K562 (cell line): ENCODE data around the gene MPZL3. TPM values are rescaled to one million over a fixed set of nuclear protein-coding genes. Genes with fewer than 3 reads are reported as not detected.

ENCODE experiments used
- ATAC-seq: fragments of 200-7000 bp; cut with Tn5 transposase; 3 replicates; pipeline ENCODE4 v1.9.1; 2020; ENCODE audit warnings: moderate library complexity
- BruUV-seq: library from RNA; stranded (reverse); fragments of 400-500 nt; replicated peaks from 2 replicates; lab custom pipeline; 2021; lab: Mats Ljungman, UMichigan
- CTCF ChIA-PET: fragments of 300-600 bp; formaldehyde crosslinking; extraction: SDS; loops from one replicate; lab custom pipeline; 2021; ENCODE audit warnings: low intra/inter-chr PET ratio; lab: Yijun Ruan, JAX
- POLR2A ChIA-PET: fragments of 300-600, 350-650 bp; sonication (Branson Sonifier 250); formaldehyde crosslinking; extraction: SDS; loops from one replicate; lab custom pipeline; 2021; ENCODE audit warnings: antibody characterized with exemption, inconsistent platforms; lab: Yijun Ruan, JAX
- DNase-seq, 4 experiments: peaks; one replicate each; pipeline versions ENCODE4 v3.0.0 to v3.0.0-alpha.2; 2011 to 2018; ENCODE audit warnings: low spot score in 3 of 4, mixed read lengths in 3 of 4; ENCODE audit errors: extremely low read depth in 1 of 4
- FAIRE-seq: peaks from 2 replicates; lab custom pipeline; 2011; peaks lifted over from hg19 to GRCh38; lab: Jason Lieb, UNC
- H2AFZ ChIP-seq: 2 replicates; pipeline ENCODE4 v1.6.0; 2011; ENCODE audit warnings: low read depth, low read length, control low read depth, inconsistent platforms
- H3K27ac ChIP-seq: fragments of 200-600 bp; 3 replicates; pipeline ENCODE4 v1.8.0; 2011; ENCODE audit warnings: low read depth, mild to moderate bottlenecking, control low read depth, inconsistent platforms, low read length, moderate library complexity, mixed read lengths; ENCODE audit errors: extremely low read depth
- H3K27me3 ChIP-seq, 2 experiments: fragments of 300-600 bp in 1 of 2; 2 replicates in 1 of 2; 3 replicates in 1 of 2; pipeline versions ENCODE4 v1.6.0 to v1.8.0; 2011; ENCODE audit warnings: inconsistent platforms in 2 of 2, low read length in 2 of 2, mild to moderate bottlenecking in 1 of 2, mixed read lengths in 1 of 2, moderate library complexity in 1 of 2; ENCODE audit not compliant: control insufficient read depth in 2 of 2, insufficient read depth in 2 of 2
- H3K36me3 ChIP-seq: fragments of 300-600 bp; 3 replicates; pipeline ENCODE4 v1.8.0; 2011; ENCODE audit warnings: mild to moderate bottlenecking, low read length, inconsistent platforms; ENCODE audit not compliant: control insufficient read depth, insufficient read depth
- H3K4me1 ChIP-seq, 2 experiments: fragments of 200-600 bp in 1 of 2; replicated peaks in 1 of 2; 2 replicates in 1 of 2; 3 replicates in 1 of 2; pipeline versions ENCODE4 v1.5.1 to v1.8.0; 2011; ENCODE audit warnings: inconsistent platforms in 2 of 2, low read length in 2 of 2, mild to moderate bottlenecking in 1 of 2, mixed read lengths in 1 of 2, moderate library complexity in 1 of 2; ENCODE audit not compliant: control insufficient read depth in 2 of 2, insufficient read depth in 2 of 2
- H3K4me2 ChIP-seq: 2 replicates; pipeline ENCODE4 v1.6.1; 2011; ENCODE audit warnings: low read length, control low read depth, inconsistent platforms, mixed read lengths; ENCODE audit not compliant: insufficient read depth
- H3K4me3 ChIP-seq: fragments of 200-600 bp; sonication (generic), shearing (Covaris generic); 2 replicates; pipeline ENCODE4 v1.5.1; 2016; ENCODE audit warnings: control low read depth, inconsistent platforms
- H3K79me2 ChIP-seq: fragments of 200-600 bp; 3 replicates; pipeline ENCODE4 v1.8.0; 2011; ENCODE audit warnings: low read length, inconsistent platforms; ENCODE audit not compliant: control insufficient read depth, insufficient read depth
- H3K9ac ChIP-seq, 2 experiments: 2 replicates each; pipeline versions ENCODE4 v1.6.0 to v1.6.1; 2011; ENCODE audit warnings: low read depth in 2 of 2, low read length in 2 of 2, control low read depth in 1 of 2, inconsistent platforms in 1 of 2, mild to moderate bottlenecking in 1 of 2, mixed read lengths in 1 of 2; ENCODE audit not compliant: insufficient read depth in 1 of 2
- H3K9me1 ChIP-seq: one replicate; pipeline ENCODE4 v1.6.0; 2011; ENCODE audit warnings: inconsistent platforms, mild to moderate bottlenecking, low read length, moderate library complexity; ENCODE audit not compliant: control insufficient read depth, insufficient read depth
- H3K9me3 ChIP-seq: replicated peaks from 2 replicates; pipeline ENCODE4 v1.5.1; 2011; ENCODE audit warnings: low read depth, low read length, inconsistent platforms; ENCODE audit not compliant: control insufficient read depth, insufficient read depth
- H4K20me1 ChIP-seq: replicated peaks from 2 replicates; pipeline ENCODE4 v1.6.1; 2011; ENCODE audit warnings: low read length, inconsistent platforms, mixed read lengths; ENCODE audit not compliant: control insufficient read depth, insufficient read depth
- ADNP ChIP-seq: fragments of 200-800 bp; sonication (Bioruptor generic); IDR thresholded peaks from 2 replicates; pipeline ENCODE4 v1.6.1; 2016; ENCODE audit warnings: missing genetic modification characterization, missing compliant biosample characterization
- ASH1L ChIP-seq: fragments of 450-650 bp; IDR thresholded peaks from 2 replicates; pipeline ENCODE4 v1.6.1; 2018; ENCODE audit warnings: borderline replicate concordance, mild to moderate bottlenecking, low read depth; ENCODE audit not compliant: partially characterized antibody
- BCOR ChIP-seq: fragments of 450-650 bp; IDR thresholded peaks from 2 replicates; pipeline ENCODE4 v1.6.1; 2016
- E2F4 ChIP-seq: sonication (generic); formaldehyde crosslinking; IDR thresholded peaks from 2 replicates; pipeline ENCODE4 v1.8.0; 2022; ENCODE audit warnings: mild to moderate bottlenecking, low read depth, missing genetic modification reagents
- ESRRA ChIP-seq: fragments of 450-650 bp; IDR thresholded peaks from 2 replicates; pipeline ENCODE4 v1.6.1; 2014; ENCODE audit warnings: low read depth, mild to moderate bottlenecking, moderate library complexity, borderline replicate concordance
- MTF1 ChIP-seq: fragments of 250-450 bp; sonication (Bioruptor Pico); IDR thresholded peaks from 2 replicates; pipeline ENCODE4 v1.9.0; 2021; ENCODE audit warnings: moderate library complexity, mild to moderate bottlenecking, inconsistent platforms, borderline replicate concordance
- NCOA1 ChIP-seq: fragments of 450-650 bp; IDR thresholded peaks from 2 replicates; pipeline ENCODE4 v1.6.1; 2016; ENCODE audit warnings: low read depth
- SMARCA5 ChIP-seq: fragments of 450-650 bp; IDR thresholded peaks from 2 replicates; pipeline ENCODE4 v1.6.1; 2016
- SPI1 ChIP-seq: IDR thresholded peaks from 2 replicates; pipeline ENCODE4 v1.6.1; 2011; ENCODE audit warnings: low read depth, low read length, control low read depth, borderline replicate concordance
- ZBTB40 ChIP-seq, 2 experiments: fragments of 450-650 bp in 1 of 2; sonication (generic) in 1 of 2; formaldehyde crosslinking in 1 of 2; IDR thresholded peaks; 2 replicates each; pipeline versions ENCODE4 v1.7.1 to v1.9.0; 2016 to 2022; ENCODE audit warnings: inconsistent platforms in 1 of 2, mild to moderate bottlenecking in 1 of 2, missing genetic modification reagents in 1 of 2
- WGBS: fragments of 100-300 bp; shearing (Covaris generic); methylation state at CpG from one replicate; pipeline ENCODE4 v1.1.6; 2016; ENCODE audit warnings: low coverage, mixed read lengths; ENCODE audit not compliant: insufficient coverage; ENCODE audit errors: missing lambda C conversion rate; 5-methylcytosine and 5-hydroxymethylcytosine counted together
- in situ Hi-C: fragments of 300-500 bp; cut with MboI; formaldehyde crosslinking; loops from 4 replicates; pipeline ENCODE4 v1.15.0; 2018; ENCODE audit warnings: inconsistent platforms, mixed read lengths
- intact Hi-C: fragments of 100-400 bp; cut with micrococcal nuclease; formaldehyde crosslinking; loops from 2 replicates; pipeline ENCODE4 v1.14.2; 2022
- polyA plus RNA-seq, 8 experiments: library from polyadenylated mRNA; depleted of rRNA in 4 of 8; stranded (reverse) in 5 of 8; unstranded in 3 of 8; fragments of >200 nt; fragmentation: Nextera tagmentation in 2 of 8; fragmentation: Illumina TruSeq in 1 of 8; extraction: Ambion mirVana in 2 of 8; extraction: Trizol in 1 of 8; gene quantifications; 2 replicates each; pipeline versions ENCODE4 v1.2.1 to v1.2.3, GENCODE V29; 2011 to 2014; ENCODE audit warnings: inconsistent platforms in 1 of 8, missing spikeins in 1 of 8
- total RNA-seq, 7 experiments: library from RNA; depleted of rRNA in 6 of 7; stranded (reverse); fragments of >200 nt in 6 of 7; fragmentation: Illumina TruSeq in 2 of 7; extraction: Trizol in 2 of 7; gene quantifications; 2 replicates each; pipeline versions ENCODE4 v1.2.1 to v1.2.3, GENCODE V29; 2011 to 2021; ENCODE audit warnings: low replicate concordance in 1 of 7

MPZL3 gene
- total and polyA plus RNA-seq, 9 of the 15 experiments (the other 6 are each of a cell fraction or from before 2014, with no cell fraction given) = 0.97 to 2.9 (median 1.6) TPM

GRCh38 chr11:118212781-118213191, 39.4 kb downstream of the MPZL3 start:
- H3K4me2 ChIP-seq = no peak overlapping the region
- H3K9ac ChIP-seq = no peak overlapping the region
- no peak for TF ChIP-seq NCOA1
- TF ChIP-seq ADNP (tag) = 0 out of 2 replicates have a peak, but pooled peaks have one; percentile 54
- peak; percentile 88 for TF ChIP-seq BCOR
- 0 out of 2 replicates have a peak, but pooled peaks have one; percentile 17 for TF ChIP-seq ESRRA
- no peak for TF ChIP-seq E2F4 (CRISPR knock-in tag)
- no peak for TF ChIP-seq MTF1 (CRISPR knock-in tag)
- TF ChIP-seq SPI1 = peak; percentile 15; the same call in 1 of the 2 replicates
- 0 out of 2 replicates have a peak, but pooled peaks have one; percentile 31 for TF ChIP-seq ZBTB40 (IDR thresholded peaks at IDR 0.05)
- TF ChIP-seq ZBTB40 (CRISPR knock-in tag; IDR thresholded peaks at IDR 0.05) = no peak
- peak; percentile 70; the same call in 1 of the 2 replicates for TF ChIP-seq SMARCA5
- TF ChIP-seq ASH1L = no peak

More at GRCh38 chr11:118212781-118213191, 39.4 kb downstream of the MPZL3 start:
- 0% methylated on average over 2 of the region's 2 CpGs for whole genome bisulfite sequencing
- no peak for DNase-seq
- POLR2A ChIA-PET = interaction anchor here (1.0 kb wide), 1 partner anchor 12 kb away, joined by 4 read pairs; the partner anchor contains the start of gene JAML
- no peak for ATAC-seq
- Histone ChIP-seq H4K20me1 (no peaks in the 10 kb centered on the region), H3K79me2 (no peaks in the 10 kb centered on the region), H3K4me3 (no peak overlapping the region), H3K9me1 (no peaks in the 10 kb centered on the region), H3K4me1 (peaks cover 0 to 5% of the 10 kb centered on the region in 2 experiments; a peak in 2 of 5 replicates), H3K27me3 (peaks cover 18 to 20% of the 10 kb centered on the region in 2 experiments), H2AFZ (0 out of 2 replicates have a peak overlapping the region, but pooled peaks have one; percentile 34), H3K9me3 (no peaks in the 10 kb centered on the region), H3K27ac (no peak overlapping the region), H3K36me3 (no peaks in the 10 kb centered on the region)
- no TSS peak for BruUV-seq
- intact Hi-C loops (no loop called here), in situ Hi-C loops (no loop called here)
- FAIRE-seq = no peak
- CTCF ChIA-PET = no interaction called here
